ENCODE measurements around the gene MSLN.

- TF ChIP-seq EZH2 (IDR thresholded peaks at IDR 0.05; ENCODE audit: borderline replicate concordance, low read length) (no peak), CTCF (IDR thresholded peaks at IDR 0.05; ENCODE audit: low read length) (no peak)
Measured at GRCh38 chr16:728131-728889, 32.2 kb upstream of the MSLN start.

Measured in OCI-LY1 (cell line).